A673 (cell line): ENCODE results near the gene RYK. TPM values are rescaled to one million over a fixed set of nuclear protein-coding genes. Genes with fewer than 3 reads are reported as not detected.
A peak's percentile ranks its signal among the peaks of the same experiment; 100 is the strongest.

Experiments used
- BruUV-seq: library from RNA; stranded (reverse); fragments of 400-500 nt; replicated peaks from 2 replicates; lab custom pipeline; 2021; lab: Mats Ljungman, UMichigan
- CTCF ChIA-PET: fragments of 300-600 bp; sonication (Branson Sonifier 250); formaldehyde crosslinking; loops from one replicate; lab custom pipeline; 2022; ENCODE audit warnings: antibody characterized with exemption; lab: Charles Lee
- POLR2A ChIA-PET: fragments of 300-600 bp; sonication (Branson Sonifier 250); formaldehyde crosslinking; loops from one replicate; lab custom pipeline; 2022; ENCODE audit warnings: antibody characterized with exemption; ENCODE audit not compliant: low non-redundant PET; lab: Charles Lee
- DNase-seq: peaks from one replicate; pipeline ENCODE4 v3.0.0-alpha.2; 2015; ENCODE audit warnings: low spot score
- H3K27ac ChIP-seq: fragments of 200-600 bp; sonication (generic); 2 replicates; pipeline ENCODE4 v1.5.1; 2016; ENCODE audit warnings: mixed run types, low read depth, mild to moderate bottlenecking, mixed read lengths, antibody characterized with exemption, low read length; ENCODE audit not compliant: poor library complexity, severe bottlenecking
- H3K27me3 ChIP-seq: fragments of 200-600 bp; sonication (generic); replicated peaks from 2 replicates; pipeline ENCODE4 v1.6.1; 2017; ENCODE audit warnings: mixed run types, low read depth, mild to moderate bottlenecking, mixed read lengths, antibody characterized with exemption, low read length; ENCODE audit not compliant: insufficient read depth, poor library complexity
- H3K36me3 ChIP-seq: fragments of 200-600 bp; sonication (generic); 2 replicates; pipeline ENCODE4 v1.6.1; 2016; ENCODE audit warnings: mixed run types, mild to moderate bottlenecking, mixed read lengths, antibody characterized with exemption, low read length; ENCODE audit not compliant: insufficient read depth, poor library complexity, severe bottlenecking
- H3K4me1 ChIP-seq: fragments of 200-600 bp; sonication (generic); 2 replicates; pipeline ENCODE4 v1.6.1; 2017; ENCODE audit warnings: mixed run types, mild to moderate bottlenecking, mixed read lengths, antibody characterized with exemption, low read length; ENCODE audit not compliant: insufficient read depth, poor library complexity, severe bottlenecking
- H3K4me3 ChIP-seq: fragments of 200-600 bp; sonication (generic); 2 replicates; pipeline ENCODE4 v1.5.1; 2016; ENCODE audit warnings: low read depth, mixed run types, mild to moderate bottlenecking, mixed read lengths, low read length; ENCODE audit not compliant: poor library complexity, severe bottlenecking
- H3K9me3 ChIP-seq: fragments of 200-600 bp; sonication (generic); 2 replicates; pipeline ENCODE4 v1.6.1; 2016; ENCODE audit warnings: mixed run types, low read depth, mild to moderate bottlenecking, mixed read lengths, antibody characterized with exemption, low read length; ENCODE audit not compliant: poor library complexity, severe bottlenecking
- CTCF ChIP-seq: fragments of 300-800, 200-600 bp; sonication (generic); conservative IDR thresholded peaks from 2 replicates; pipeline ENCODE4 v1.5.1; 2017; ENCODE audit warnings: low read depth, mild to moderate bottlenecking, antibody characterized with exemption, low read length, moderate library complexity, mixed read lengths
- EZH2 ChIP-seq: fragments of 200-600 bp; sonication (generic); IDR thresholded peaks from 2 replicates; pipeline ENCODE4 v1.6.1; 2017; ENCODE audit warnings: borderline replicate concordance, low read depth, mild to moderate bottlenecking, mixed read lengths, antibody characterized with exemption, low read length; ENCODE audit not compliant: poor library complexity, severe bottlenecking
- intact Hi-C: fragments of 100-400 bp; cut with micrococcal nuclease; formaldehyde crosslinking; loops from one replicate; pipeline ENCODE4 v1.10.0; 2022; ENCODE audit not compliant: unreplicated experiment
- total RNA-seq: library from RNA; stranded (reverse); gene quantifications from 2 replicates; pipeline ENCODE4 v1.2.3, GENCODE V29; 2021

RYK gene
- total RNA-seq, 1 experiment from 2014 or later = 47.8 TPM

DNA sequence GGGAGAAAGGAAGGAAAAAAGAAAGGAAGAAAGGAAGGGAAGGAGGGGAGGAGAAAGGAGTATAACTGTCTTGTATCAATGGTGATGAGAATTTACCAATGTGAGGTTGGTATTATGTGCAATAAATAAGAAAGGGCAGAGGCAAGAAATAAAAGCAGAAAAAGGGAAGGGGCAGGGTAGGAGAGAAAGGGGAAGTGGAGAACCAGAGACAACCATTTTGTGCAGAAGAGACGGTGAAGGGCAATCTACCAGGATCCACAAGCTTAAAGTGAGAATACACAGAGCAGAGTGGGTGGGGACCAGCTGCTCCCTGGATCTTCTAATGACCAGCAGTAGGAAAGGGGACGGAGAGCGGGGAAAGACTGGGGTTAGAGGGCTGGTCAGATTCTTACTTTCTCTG, 114.1 kb downstream of the RYK start:
- Histone ChIP-seq H3K4me3 (no peak overlapping the region), H3K4me1 (no peaks in the 10 kb centered on the region), H3K9me3 (no peaks in the 10 kb centered on the region), H3K27ac (no peak overlapping the region), H3K27me3 (no peaks in the 10 kb centered on the region), H3K36me3 (no peaks in the 10 kb centered on the region)
- POLR2A ChIA-PET = no interaction called here
- DNase-seq = no peak
- no TSS peak for BruUV-seq
- TF ChIP-seq EZH2 (no peak), CTCF (no peak)
- CTCF ChIA-PET = no interaction called here
- intact Hi-C loops = no loop called here

- H3K27me3 ChIP-seq = no peaks in the 10 kb centered on the region
- no TSS peak for BruUV-seq
- H3K36me3 ChIP-seq = no peaks in the 10 kb centered on the region
- H3K27ac ChIP-seq = no peak overlapping the region
- no peak overlapping the region for H3K4me3 ChIP-seq
- no peaks in the 10 kb centered on the region for H3K4me1 ChIP-seq
- ChIA-PET CTCF (no interaction called here), POLR2A (no interaction called here)
- no peaks in the 10 kb centered on the region for H3K9me3 ChIP-seq
- intact Hi-C loops = no loop called here
- peak; percentile 49 for DNase-seq
- TF ChIP-seq EZH2 (no peak), CTCF (no peak)
Observed at GRCh38 chr3:134134698-134135415, 115.8 kb downstream of the RYK start.

GRCh38 chr3:134134240-134134639, 116.4 kb downstream of the RYK start:
- Histone ChIP-seq H3K36me3 (no peaks in the 10 kb centered on the region), H3K4me3 (no peak overlapping the region), H3K9me3 (no peaks in the 10 kb centered on the region), H3K4me1 (no peaks in the 10 kb centered on the region), H3K27me3 (no peaks in the 10 kb centered on the region), H3K27ac (no peak overlapping the region)
- TF ChIP-seq CTCF (no peak), EZH2 (no peak)
- intact Hi-C loops = no loop called here
- CTCF ChIA-PET = no interaction called here
- no peak for DNase-seq
- no TSS peak for BruUV-seq
- POLR2A ChIA-PET = no interaction called here
